Progenitor cell of endocrine pancreas (in vitro differentiated cells): ENCODE measurements around the gene KNDC1. TPM values are rescaled to one million over a fixed set of nuclear protein-coding genes. Genes with fewer than 3 reads are reported as not detected.

Experiments used
- DNase-seq: peaks from one replicate; pipeline ENCODE4 v3.0.0; 2021; ENCODE audit warnings: low spot score; ENCODE audit not compliant: unreplicated experiment
- H3K27ac Mint-ChIP-seq: 2 replicates; pipeline ENCODE4 v1.8.0; 2021; ENCODE audit warnings: mild to moderate bottlenecking, moderate library complexity, mixed read lengths
- H3K27me3 Mint-ChIP-seq: 2 replicates; pipeline ENCODE4 v1.8.0; 2021; ENCODE audit warnings: mixed read lengths
- H3K36me3 Mint-ChIP-seq: 2 replicates; pipeline ENCODE4 v1.8.0; 2022; ENCODE audit warnings: mixed read lengths; ENCODE audit not compliant: insufficient read depth
- H3K4me1 Mint-ChIP-seq: 2 replicates; pipeline ENCODE4 v1.8.0; 2021; ENCODE audit warnings: low read depth, mixed read lengths
- H3K4me3 Mint-ChIP-seq: 2 replicates; pipeline ENCODE4 v1.8.0; 2021; ENCODE audit warnings: low read depth, mild to moderate bottlenecking, moderate library complexity, mixed read lengths
- H3K9me3 Mint-ChIP-seq: 2 replicates; pipeline ENCODE4 v1.8.0; 2021; ENCODE audit warnings: low read depth, mixed read lengths
- total RNA-seq: library from RNA; stranded (reverse); gene quantifications from 2 replicates; pipeline ENCODE4 v1.2.1, GENCODE V29; 2021
- TF ChIP-seq, protein P1 (sequence below): fragments of 200-600 bp; sonication (generic); IDR thresholded peaks from one replicate; pipeline ENCODE4 v1.5.0; 2021; ENCODE audit warnings: antibody characterized with exemption, mild to moderate bottlenecking; ENCODE audit not compliant: unreplicated experiment

The KNDC1 gene
- total RNA-seq, 1 donor from 2014 or later = 14.2 TPM

GRCh38 chr10:133126431-133127290 is 33.4 kb upstream of the KNDC1 start:
- Mint-ChIP-seq H3K4me3 (no peak overlapping the region), H3K36me3 (no peaks in the 10 kb centered on the region), H3K9me3 (no peaks in the 10 kb centered on the region), H3K27ac (no peak overlapping the region), H3K4me1 (no peaks in the 10 kb centered on the region), H3K27me3 (peaks cover 30% of the 10 kb centered on the region)
- no peak for DNase-seq
- TF ChIP-seq, protein P1, sequence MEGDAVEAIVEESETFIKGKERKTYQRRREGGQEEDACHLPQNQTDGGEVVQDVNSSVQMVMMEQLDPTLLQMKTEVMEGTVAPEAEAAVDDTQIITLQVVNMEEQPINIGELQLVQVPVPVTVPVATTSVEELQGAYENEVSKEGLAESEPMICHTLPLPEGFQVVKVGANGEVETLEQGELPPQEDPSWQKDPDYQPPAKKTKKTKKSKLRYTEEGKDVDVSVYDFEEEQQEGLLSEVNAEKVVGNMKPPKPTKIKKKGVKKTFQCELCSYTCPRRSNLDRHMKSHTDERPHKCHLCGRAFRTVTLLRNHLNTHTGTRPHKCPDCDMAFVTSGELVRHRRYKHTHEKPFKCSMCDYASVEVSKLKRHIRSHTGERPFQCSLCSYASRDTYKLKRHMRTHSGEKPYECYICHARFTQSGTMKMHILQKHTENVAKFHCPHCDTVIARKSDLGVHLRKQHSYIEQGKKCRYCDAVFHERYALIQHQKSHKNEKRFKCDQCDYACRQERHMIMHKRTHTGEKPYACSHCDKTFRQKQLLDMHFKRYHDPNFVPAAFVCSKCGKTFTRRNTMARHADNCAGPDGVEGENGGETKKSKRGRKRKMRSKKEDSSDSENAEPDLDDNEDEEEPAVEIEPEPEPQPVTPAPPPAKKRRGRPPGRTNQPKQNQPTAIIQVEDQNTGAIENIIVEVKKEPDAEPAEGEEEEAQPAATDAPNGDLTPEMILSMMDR = no peak

DNA sequence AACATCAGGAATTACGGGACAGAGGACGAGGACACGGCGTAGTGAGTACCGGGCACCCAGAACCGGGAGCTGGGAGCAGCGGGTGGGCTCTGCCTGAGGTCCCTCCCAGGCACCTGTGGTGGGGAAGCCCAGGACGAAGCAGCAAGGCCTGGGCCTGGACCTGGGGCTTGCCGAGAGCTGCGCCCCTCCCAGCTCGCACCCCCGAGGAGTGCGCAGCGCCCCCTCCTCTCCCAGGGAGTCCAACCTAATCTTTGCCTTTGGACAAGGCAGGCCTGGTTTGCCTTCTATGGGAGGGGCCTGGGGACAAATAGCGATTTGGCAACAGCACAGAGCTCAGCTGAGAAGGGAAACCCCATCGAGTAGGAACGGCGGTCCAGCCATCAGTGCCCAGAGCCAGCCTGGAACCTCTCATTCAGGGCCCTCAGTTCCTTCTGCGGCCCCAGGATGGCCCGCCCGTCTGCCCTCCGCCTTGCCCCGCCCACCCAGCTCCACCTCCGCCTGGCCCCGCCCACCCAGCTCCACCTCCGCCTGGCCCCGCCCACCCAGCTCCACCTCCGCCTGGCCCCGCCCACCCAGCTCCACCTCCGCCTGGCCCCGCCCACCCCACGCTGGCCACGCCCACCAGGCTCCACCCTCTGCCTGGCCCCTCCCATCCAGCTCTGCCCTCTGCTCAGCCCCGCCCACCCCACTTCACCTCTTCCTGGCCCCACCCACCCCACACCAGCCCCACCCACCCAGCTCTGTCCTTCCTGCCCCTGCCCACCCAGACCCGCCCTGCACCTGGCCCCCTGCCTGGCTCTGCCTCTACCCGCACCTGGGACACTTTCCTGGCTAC is 32.5 kb upstream of the KNDC1 start:
- no peaks in the 10 kb centered on the region for H3K4me1 Mint-ChIP-seq
- peaks cover 34% of the 10 kb centered on the region for H3K27me3 Mint-ChIP-seq
- no peak overlapping the region for H3K27ac Mint-ChIP-seq
- H3K9me3 Mint-ChIP-seq = no peaks in the 10 kb centered on the region
- no peak overlapping the region for H3K4me3 Mint-ChIP-seq
- DNase-seq = no peak
- TF ChIP-seq, protein P1 = no peak
- no peaks in the 10 kb centered on the region for H3K36me3 Mint-ChIP-seq

DNA sequence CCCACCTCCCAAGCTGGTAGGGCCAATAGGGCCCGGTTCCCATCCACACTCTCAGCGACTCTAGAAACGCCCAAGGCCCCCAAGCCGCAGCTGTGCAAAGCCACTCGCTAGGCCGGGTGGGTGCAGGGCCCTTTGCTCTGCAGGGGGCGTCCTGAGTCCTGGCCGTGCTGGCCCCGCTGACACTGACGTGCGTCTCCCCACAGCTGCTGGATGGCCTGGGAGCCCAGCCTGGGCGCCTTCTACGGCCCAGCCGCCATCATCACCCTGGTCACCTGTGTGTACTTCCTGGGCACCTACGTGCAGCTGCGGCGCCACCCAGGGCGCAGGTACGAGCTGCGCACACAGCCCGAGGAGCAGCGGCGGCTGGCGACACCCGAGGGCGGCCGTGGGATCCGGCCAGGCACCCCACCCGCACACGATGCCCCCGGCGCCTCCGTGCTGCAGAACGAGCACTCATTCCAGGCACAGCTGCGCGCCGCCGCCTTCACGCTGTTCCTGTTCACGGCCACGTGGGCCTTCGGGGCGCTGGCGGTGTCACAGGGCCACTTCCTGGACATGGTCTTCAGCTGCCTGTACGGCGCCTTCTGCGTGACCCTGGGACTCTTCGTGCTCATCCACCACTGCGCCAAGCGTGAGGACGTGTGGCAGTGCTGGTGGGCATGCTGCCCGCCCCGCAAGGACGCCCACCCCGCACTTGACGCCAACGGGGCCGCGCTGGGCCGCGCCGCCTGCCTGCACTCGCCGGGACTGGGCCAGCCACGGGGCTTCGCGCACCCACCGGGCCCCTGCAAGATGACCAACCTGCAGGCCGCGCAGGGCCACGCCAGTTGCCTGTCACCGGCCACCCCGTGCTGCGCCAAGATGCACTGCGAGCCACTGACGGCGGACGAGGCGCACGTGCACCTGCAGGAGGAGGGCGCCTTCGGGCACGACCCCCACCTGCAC is 31.6 kb upstream of the KNDC1 start:
- Mint-ChIP-seq H3K4me3 (no peak overlapping the region), H3K9me3 (no peaks in the 10 kb centered on the region), H3K4me1 (no peaks in the 10 kb centered on the region), H3K27me3 (peaks cover 27% of the 10 kb centered on the region), H3K27ac (no peak overlapping the region), H3K36me3 (no peaks in the 10 kb centered on the region)
- TF ChIP-seq, protein P1 = no peak
- no peak for DNase-seq

DNA sequence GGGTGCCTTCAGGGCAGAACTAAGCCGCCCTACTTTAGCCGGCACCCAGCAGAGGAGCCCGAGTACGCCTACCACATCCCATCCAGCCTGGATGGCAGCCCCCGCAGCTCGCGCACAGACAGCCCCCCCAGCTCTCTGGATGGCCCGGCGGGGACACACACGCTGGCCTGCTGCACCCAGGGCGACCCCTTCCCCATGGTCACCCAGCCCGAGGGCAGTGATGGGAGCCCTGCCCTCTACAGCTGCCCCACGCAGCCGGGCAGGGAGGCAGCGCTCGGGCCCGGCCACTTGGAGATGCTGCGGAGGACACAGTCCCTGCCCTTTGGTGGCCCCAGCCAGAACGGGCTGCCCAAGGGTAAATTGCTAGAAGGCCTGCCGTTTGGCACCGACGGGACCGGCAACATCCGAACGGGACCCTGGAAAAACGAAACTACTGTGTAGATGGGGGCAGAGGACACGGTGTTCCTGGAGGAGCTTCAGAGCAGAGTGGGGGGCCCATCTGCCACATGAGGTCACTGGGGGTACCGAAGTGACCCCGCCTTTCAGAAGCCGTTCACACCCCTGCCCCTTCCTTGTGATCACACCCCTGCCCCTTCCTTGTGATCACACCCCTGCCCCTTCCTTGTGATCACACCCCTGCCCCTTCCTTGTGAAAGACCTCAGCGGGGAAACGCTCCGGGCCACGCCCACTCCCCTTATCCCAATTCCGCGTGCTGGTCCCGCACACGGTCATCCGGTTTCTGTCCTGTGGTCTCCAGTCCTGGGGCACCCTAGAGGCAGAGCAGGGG is 30.8 kb upstream of the KNDC1 start:
- no peak for DNase-seq
- H3K4me3 Mint-ChIP-seq = no peak overlapping the region
- H3K36me3 Mint-ChIP-seq = no peaks in the 10 kb centered on the region
- TF ChIP-seq, protein P1 = no peak
- H3K27me3 Mint-ChIP-seq = peaks cover 21% of the 10 kb centered on the region
- H3K9me3 Mint-ChIP-seq = no peaks in the 10 kb centered on the region
- H3K27ac Mint-ChIP-seq = no peak overlapping the region
- no peaks in the 10 kb centered on the region for H3K4me1 Mint-ChIP-seq
